ENCODE results near the gene C19orf67. TPM values are rescaled to one million over a fixed set of nuclear protein-coding genes. Genes with fewer than 3 reads are reported as not detected.
"Not testable (repeated sequence)": the region's sequence is repeated elsewhere in the genome, so short reads cannot be mapped to it uniquely, and the experiment has no call there.

C19orf67 gene
- total RNA-seq, 1 donor from 2014 or later: 0.45 TPM

- TF ChIP-seq CTCF (IDR thresholded peaks at IDR 0.05; ENCODE audit: unreplicated experiment): no peak
- no peak for DNase-seq (ENCODE audit: low spot score in 2 of 2, unreplicated experiment in 2 of 2)
- Mint-ChIP-seq H3K27me3 (ENCODE audit: low read depth) (peaks cover 33% of the 10 kb centered on the region), H3K4me3 (no peak overlapping the region), H3K4me1 (peaks cover 3% of the 10 kb centered on the region), H3K27ac (no peak overlapping the region), H3K36me3 (peaks cover 8% of the 10 kb centered on the region), H3K9me3 (no peaks in the 10 kb centered on the region)
Observed at GRCh38 chr19:14053500-14053899, 32.1 kb downstream of the C19orf67 start.

- TF ChIP-seq CTCF (IDR thresholded peaks at IDR 0.05; ENCODE audit: unreplicated experiment): no peak
- peaks cover 8% of the 10 kb centered on the region for H3K36me3 Mint-ChIP-seq
- no peak for DNase-seq (ENCODE audit: low spot score in 2 of 2, unreplicated experiment in 2 of 2)
- peaks cover 3% of the 10 kb centered on the region for H3K4me1 Mint-ChIP-seq
- H3K27ac Mint-ChIP-seq: no peak overlapping the region
- H3K9me3 Mint-ChIP-seq: no peaks in the 10 kb centered on the region
- H3K4me3 Mint-ChIP-seq: no peak overlapping the region
- H3K27me3 Mint-ChIP-seq (ENCODE audit: low read depth): peaks cover 28% of the 10 kb centered on the region
Observed at GRCh38 chr19:14053032-14053431, 32.6 kb downstream of the C19orf67 start.

DNA sequence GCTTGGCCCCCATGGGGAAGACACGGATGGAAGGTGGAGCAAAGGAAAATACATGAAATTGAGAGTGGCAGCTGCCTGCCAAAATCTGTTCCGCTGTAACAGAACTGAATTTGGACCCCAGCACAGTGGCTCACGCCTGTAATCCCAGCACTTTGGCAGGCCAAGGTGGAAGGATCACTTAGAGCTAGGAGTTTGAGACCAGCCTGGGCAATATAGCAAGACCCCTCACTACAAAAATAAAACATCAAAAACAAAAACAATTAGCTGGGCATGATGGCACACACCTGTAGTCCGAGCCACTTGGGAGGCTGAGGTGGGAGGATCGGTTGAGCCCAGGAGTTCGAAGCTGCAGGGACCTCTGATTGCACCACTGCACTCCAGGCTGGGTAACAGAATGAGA, 33.1 kb downstream of the C19orf67 start:
- no peak for TF ChIP-seq CTCF (IDR thresholded peaks at IDR 0.05; ENCODE audit: unreplicated experiment)
- DNase-seq (ENCODE audit: low spot score in 2 of 2, unreplicated experiment in 2 of 2): no peak
- no peaks in the 10 kb centered on the region for H3K9me3 Mint-ChIP-seq
- H3K27ac Mint-ChIP-seq: no peak overlapping the region
- peaks cover 8% of the 10 kb centered on the region for H3K36me3 Mint-ChIP-seq
- H3K27me3 Mint-ChIP-seq (ENCODE audit: low read depth): peaks cover 23% of the 10 kb centered on the region
- no peaks in the 10 kb centered on the region for H3K4me1 Mint-ChIP-seq
- no peak overlapping the region for H3K4me3 Mint-ChIP-seq

DNA sequence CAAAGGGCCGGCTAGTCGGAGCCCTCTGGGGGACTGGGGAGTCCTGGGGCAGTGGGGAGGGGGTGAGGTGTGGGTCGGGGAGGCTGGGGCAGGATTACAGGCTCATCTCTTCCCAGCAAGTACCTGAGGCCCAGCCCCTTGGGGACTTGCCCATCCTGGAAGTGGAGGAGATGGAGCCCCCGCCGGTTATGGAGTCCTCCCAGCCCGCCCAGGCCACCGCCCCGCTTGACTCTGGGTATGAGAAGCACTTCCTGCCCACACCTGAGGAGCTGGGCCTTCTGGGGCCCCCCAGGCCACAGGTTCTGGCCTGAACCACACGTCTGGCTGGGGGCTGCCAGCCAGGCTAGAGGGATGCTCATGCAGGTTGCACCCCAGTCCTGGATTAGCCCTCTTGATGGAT, 33.6 kb downstream of the C19orf67 start:
- H3K27ac Mint-ChIP-seq: no peak overlapping the region
- TF ChIP-seq CTCF (IDR thresholded peaks at IDR 0.05; ENCODE audit: unreplicated experiment): no peak
- peaks cover 21% of the 10 kb centered on the region for H3K27me3 Mint-ChIP-seq (ENCODE audit: low read depth)
- no peak for DNase-seq (ENCODE audit: low spot score in 2 of 2, unreplicated experiment in 2 of 2)
- no peak overlapping the region for H3K4me3 Mint-ChIP-seq
- no peaks in the 10 kb centered on the region for H3K9me3 Mint-ChIP-seq
- H3K4me1 Mint-ChIP-seq: no peaks in the 10 kb centered on the region
- peaks cover 8% of the 10 kb centered on the region for H3K36me3 Mint-ChIP-seq

DNA sequence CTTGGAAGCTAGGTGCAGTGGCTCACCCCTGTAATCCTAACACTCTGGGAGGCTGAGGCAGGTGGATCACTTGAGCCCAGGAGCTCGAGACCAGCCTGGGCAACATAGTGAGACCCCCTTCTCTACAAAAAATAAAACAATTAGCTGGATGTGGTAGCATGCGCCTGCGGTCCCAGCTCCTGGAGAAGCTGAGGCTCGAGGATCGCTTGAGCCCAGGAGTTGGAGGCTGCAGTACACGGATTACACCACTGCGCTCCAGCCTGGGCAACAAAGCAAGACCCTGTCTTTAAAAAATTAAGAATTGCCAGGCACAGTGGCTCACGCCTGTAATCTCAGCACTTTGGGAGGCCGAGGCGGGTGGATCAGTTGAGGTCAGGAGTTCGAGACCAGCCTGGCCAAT, 34.6 kb downstream of the C19orf67 start:
- not testable (repeated sequence) for H3K4me3 Mint-ChIP-seq; H3K9me3 Mint-ChIP-seq; H3K4me1 Mint-ChIP-seq; H3K36me3 Mint-ChIP-seq; H3K27ac Mint-ChIP-seq; DNase-seq (ENCODE audit: low spot score in 2 of 2, unreplicated experiment in 2 of 2)
- peaks cover 13% of the 10 kb centered on the region for H3K27me3 Mint-ChIP-seq (ENCODE audit: low read depth)

- H3K36me3 Mint-ChIP-seq: peaks cover 8% of the 10 kb centered on the region
- no peaks in the 10 kb centered on the region for H3K4me1 Mint-ChIP-seq
- H3K27me3 Mint-ChIP-seq (ENCODE audit: low read depth): peaks cover 13% of the 10 kb centered on the region
- no peak overlapping the region for H3K4me3 Mint-ChIP-seq
- H3K27ac Mint-ChIP-seq: no peak overlapping the region
- no peak for TF ChIP-seq CTCF (IDR thresholded peaks at IDR 0.05; ENCODE audit: unreplicated experiment)
- no peak for DNase-seq (ENCODE audit: low spot score in 2 of 2, unreplicated experiment in 2 of 2)
- no peaks in the 10 kb centered on the region for H3K9me3 Mint-ChIP-seq
Observed at GRCh38 chr19:14050512-14050911, 35.1 kb downstream of the C19orf67 start.
